Kidney (tissue), 14 donors: Measurements from ENCODE around the gene CLCN7. TPM values are rescaled to one million over a fixed set of nuclear protein-coding genes. Genes with fewer than 3 reads are reported as not detected.

Experiments used
- DNase-seq, 5 donors: peaks; one replicate each; pipeline ENCODE4 v3.0.0-alpha.2; 2013 to 2020
- FAIRE-seq: peaks from 2 replicates; lab custom pipeline; 2012; peaks lifted over from hg19 to GRCh38; lab: Jason Lieb, UNC
- H3K27ac ChIP-seq, 2 donors: one replicate each; pipeline ENCODE4 v1.7.0; 2013; ENCODE audit warnings: low read depth in 2 of 2, low read length in 2 of 2, inconsistent platforms in 1 of 2
- H3K27me3 ChIP-seq: one replicate; pipeline ENCODE4 v1.7.1; 2013; ENCODE audit warnings: low read length, inconsistent platforms; ENCODE audit not compliant: control insufficient read depth, insufficient read depth
- H3K36me3 ChIP-seq, 3 donors: one replicate each; pipeline versions ENCODE4 v1.7.0 to v1.7.1; 2013; ENCODE audit warnings: low read length in 3 of 3, control low read depth in 1 of 3, inconsistent platforms in 1 of 3; ENCODE audit not compliant: insufficient read depth in 3 of 3, control insufficient read depth in 2 of 3
- H3K4me1 ChIP-seq, 3 donors: one replicate each; pipeline versions ENCODE4 v1.7.0 to v1.7.1; 2013; ENCODE audit warnings: low read length in 3 of 3, inconsistent platforms in 1 of 3, low read depth in 1 of 3; ENCODE audit not compliant: control insufficient read depth in 2 of 3, insufficient read depth in 2 of 3
- H3K4me3 ChIP-seq, 3 donors: one replicate each; pipeline versions ENCODE4 v1.7.0 to v1.8.1; 2013; ENCODE audit warnings: low read length in 3 of 3, control low read depth in 1 of 3, inconsistent platforms in 1 of 3
- H3K9ac ChIP-seq, 3 donors: one replicate each; pipeline versions ENCODE4 v1.7.0 to v1.7.1; 2013; ENCODE audit warnings: low read length in 3 of 3, control low read depth in 1 of 3, inconsistent platforms in 1 of 3
- H3K9me3 ChIP-seq, 3 donors: one replicate each; pipeline versions ENCODE4 v1.7.0 to v1.7.1; 2013; ENCODE audit warnings: low read length in 3 of 3, control low read depth in 1 of 3, inconsistent platforms in 1 of 3; ENCODE audit not compliant: control insufficient read depth in 2 of 3, insufficient read depth in 1 of 3
- CTCF ChIP-seq: IDR thresholded peaks from 3 replicates; pipeline ENCODE4 v1.5.1; 2012; ENCODE audit warnings: mild to moderate bottlenecking, moderate library complexity, borderline replicate concordance; ENCODE audit not compliant: insufficient read depth; ENCODE audit errors: extremely low read depth
- intact Hi-C: fragments of 100-400 bp; cut with DNase I; formaldehyde crosslinking; loops from one replicate; pipeline ENCODE4 v1.11.1; 2022
- polyA plus RNA-seq: library from polyadenylated mRNA; stranded (reverse); fragments of 350-450 nt; fragmentation: Illumina TruSeq; extraction: RNeasy Lipid Tissue Mini Kit (QIAGEN cat#74804); gene quantifications from one replicate; pipeline ENCODE4 v1.2.3, GENCODE V29; 2014; ENCODE audit warnings: low read depth, low replicate concordance; ENCODE audit not compliant: insufficient read depth
- total RNA-seq: library from RNA; stranded (reverse); fragmentation: NEBNext Ultra II Directional; extraction: Animal tissue kit (Norgen Biotek cat#: 25700); gene quantifications from one replicate; pipeline ENCODE4 v1.2.1, GENCODE V29; 2021
- donor health status: control.
- donor health status: control.
- donor health status: control.
- donor health status: control.
- donor health status: control.
- donor health status: DM: yes; HTN: yes; CAD: no.
- donor health status: Normal renal cell carcinoma (clear cell type).

CLCN7 gene
- total and polyA plus RNA-seq, 2 donors from 2014 or later = 38.9 to 92.5 TPM

DNA sequence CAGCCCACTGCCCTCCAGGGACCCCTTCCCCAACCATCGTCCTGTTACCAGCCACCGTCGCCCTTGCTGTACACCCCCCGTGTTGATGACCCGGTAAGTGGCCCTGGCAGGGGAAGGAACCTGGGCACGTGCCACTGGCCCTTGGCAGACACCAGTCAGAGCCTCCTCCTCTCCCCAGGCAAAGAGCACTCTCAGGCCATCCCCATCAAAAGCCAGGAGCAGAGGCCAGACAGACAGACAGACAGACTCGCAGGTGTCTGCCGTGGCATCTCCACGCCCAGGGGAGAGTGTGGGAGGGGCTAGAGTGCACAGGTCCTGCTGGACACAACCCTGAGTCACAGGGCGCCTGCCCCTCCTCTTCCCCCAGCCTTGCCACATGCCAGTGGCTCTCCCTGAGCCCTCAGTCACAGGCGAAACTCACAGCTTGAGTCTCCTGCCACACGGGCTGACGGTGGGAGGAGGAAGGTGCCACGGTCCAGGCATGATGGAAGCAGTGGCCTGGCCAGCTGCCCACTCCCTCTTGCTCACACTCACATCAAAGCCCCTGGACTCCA is 7.8 kb downstream of the CLCN7 start:
- intact Hi-C loops = no loop called here
- FAIRE-seq (no peak), DNase-seq (peak in 1 of 5 donors; percentile 82)

GRCh38 chr16:1466054-1466453 is 8.8 kb downstream of the CLCN7 start:
- no peak for FAIRE-seq
- DNase-seq = no peak
- no peaks in the 10 kb centered on the region for H3K27me3 ChIP-seq
- peaks cover 0 to 3% (median 2%) of the 10 kb centered on the region in 3 donors for H3K36me3 ChIP-seq
- no peak for TF ChIP-seq CTCF
- H3K4me3 ChIP-seq = no peak overlapping the region
- intact Hi-C loops = no loop called here
- no peaks in the 10 kb centered on the region for H3K9me3 ChIP-seq
- H3K27ac ChIP-seq = no peak overlapping the region
- H3K9ac ChIP-seq = no peak overlapping the region
- peaks cover 0 to 8% (median 0%) of the 10 kb centered on the region in 3 donors for H3K4me1 ChIP-seq

More for the DNA sequence above, 7.8 kb downstream of the CLCN7 start:
- H3K9ac ChIP-seq = no peak overlapping the region
- no peaks in the 10 kb centered on the region for H3K27me3 ChIP-seq
- no peak overlapping the region for H3K4me3 ChIP-seq
- H3K27ac ChIP-seq = no peak overlapping the region
- H3K4me1 ChIP-seq = peaks cover 0 to 16% (median 0%) of the 10 kb centered on the region in 3 donors
- no peaks in the 10 kb centered on the region for H3K9me3 ChIP-seq
- TF ChIP-seq CTCF = no peak
- H3K36me3 ChIP-seq = peaks cover 0 to 3% (median 2%) of the 10 kb centered on the region in 3 donors

- no peak for TF ChIP-seq CTCF
- no peak overlapping the region for H3K27ac ChIP-seq
- no peak for FAIRE-seq
- no peaks in the 10 kb centered on the region for H3K9me3 ChIP-seq
- no peak overlapping the region for H3K9ac ChIP-seq
- peaks cover 0 to 3% (median 0%) of the 10 kb centered on the region in 3 donors for H3K4me1 ChIP-seq
- H3K27me3 ChIP-seq = no peaks in the 10 kb centered on the region
- no peak for DNase-seq
- no peak overlapping the region for H3K4me3 ChIP-seq
- peaks cover 0 to 3% (median 2%) of the 10 kb centered on the region in 3 donors for H3K36me3 ChIP-seq
- intact Hi-C loops = no loop called here
Measured at GRCh38 chr16:1465567-1465915, 9.3 kb downstream of the CLCN7 start.
